ENCODE data around the gene PHLDB2. TPM values are rescaled to one million over a fixed set of nuclear protein-coding genes. Genes with fewer than 3 reads are reported as not detected.

Gene PHLDB2
- total RNA-seq, 1 experiment from 2014 or later, result 143 TPM

DNA sequence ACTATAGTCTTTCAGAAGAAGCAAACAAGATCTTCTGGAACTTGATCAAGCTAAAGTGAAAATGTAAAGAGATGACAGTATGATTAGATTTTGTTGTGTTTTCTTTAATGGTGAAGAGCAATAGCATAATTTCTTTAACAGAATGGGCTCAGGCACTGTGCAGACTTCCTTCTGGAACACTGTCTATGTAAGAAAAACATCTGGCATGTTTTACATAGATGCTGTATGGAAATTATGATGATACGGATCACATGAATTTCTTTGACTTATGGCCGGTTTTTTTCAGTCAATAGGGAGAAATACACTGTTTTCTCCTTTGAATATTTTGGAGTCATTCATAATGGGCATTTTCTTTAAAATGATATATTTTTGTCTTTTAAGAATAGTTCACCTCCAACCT is 42.6 kb downstream of the PHLDB2 start:
- Histone ChIP-seq H3K27me3 (ENCODE audit: insufficient read depth, low read length) (no peaks in the 10 kb centered on the region), H3K79me2 (ENCODE audit: insufficient read depth, low read length) (peaks cover 96% of the 10 kb centered on the region), H3K9me2 (ENCODE audit: insufficient read depth) (no peaks in the 10 kb centered on the region), H3K9me3 (ENCODE audit: control insufficient read depth in 1 of 2, insufficient read depth in 1 of 2, low read depth in 1 of 2, low read length in 2 of 2) (peaks cover 0 to 7% of the 10 kb centered on the region in 2 experiments; a peak in 1 of 4 replicates), H2AFZ (ENCODE audit: low read depth, low read length, poor library complexity, severe bottlenecking) (no peak overlapping the region), H3K4me2 (ENCODE audit: low read length) (peak overlapping the region; percentile 15; the same call in 1 of the 2 replicates), H3K36me3 (ENCODE audit: control insufficient read depth in 1 of 2, insufficient read depth in 2 of 2, low read length in 2 of 2) (peaks cover 0 to 30% of the 10 kb centered on the region in 2 experiments; a peak in 2 of 4 replicates), H3K27ac (ENCODE audit: low read depth, low read length) (peak overlapping the region; percentile 96), H3K9ac (ENCODE audit: low read length) (peak overlapping the region; percentile 53), H3K4me3 (replicated peaks in 1 of 2; ENCODE audit: low read depth in 1 of 2, low read length in 2 of 2) (no peak overlapping the region), H4K20me1 (ENCODE audit: insufficient read depth) (no peaks in the 10 kb centered on the region), H3K4me1 (ENCODE audit: control insufficient read depth in 1 of 2, insufficient read depth in 2 of 2, low read length in 2 of 2) (peaks cover 48 to 98% of the 10 kb centered on the region in 2 experiments)
- POLR2A ChIA-PET, result interaction anchor here (1.1 to 6.6 kb wide), 5 partner anchors 8 to 77 kb away, joined by 4 to 152 read pairs (median 14); partner anchors contain the start of gene ABHD10
- intact Hi-C loops (cut with micrococcal nuclease), result loop anchor here (2.0 kb wide), 1 partner anchor 65 kb away; no protein-coding TSS in a partner anchor
- CTCF ChIA-PET, result interaction anchor here (1.0 to 1.1 kb wide), 2 partner anchors 41 to 66 kb away, joined by 3 to 4 read pairs; no protein-coding TSS in a partner anchor
- BruUV-seq (replicated peaks), result no TSS peak
- TF ChIP-seq SP1 (IDR thresholded peaks at IDR 0.05; ENCODE audit: low read depth), result no peak
- TF ChIP-seq, protein P1, sequence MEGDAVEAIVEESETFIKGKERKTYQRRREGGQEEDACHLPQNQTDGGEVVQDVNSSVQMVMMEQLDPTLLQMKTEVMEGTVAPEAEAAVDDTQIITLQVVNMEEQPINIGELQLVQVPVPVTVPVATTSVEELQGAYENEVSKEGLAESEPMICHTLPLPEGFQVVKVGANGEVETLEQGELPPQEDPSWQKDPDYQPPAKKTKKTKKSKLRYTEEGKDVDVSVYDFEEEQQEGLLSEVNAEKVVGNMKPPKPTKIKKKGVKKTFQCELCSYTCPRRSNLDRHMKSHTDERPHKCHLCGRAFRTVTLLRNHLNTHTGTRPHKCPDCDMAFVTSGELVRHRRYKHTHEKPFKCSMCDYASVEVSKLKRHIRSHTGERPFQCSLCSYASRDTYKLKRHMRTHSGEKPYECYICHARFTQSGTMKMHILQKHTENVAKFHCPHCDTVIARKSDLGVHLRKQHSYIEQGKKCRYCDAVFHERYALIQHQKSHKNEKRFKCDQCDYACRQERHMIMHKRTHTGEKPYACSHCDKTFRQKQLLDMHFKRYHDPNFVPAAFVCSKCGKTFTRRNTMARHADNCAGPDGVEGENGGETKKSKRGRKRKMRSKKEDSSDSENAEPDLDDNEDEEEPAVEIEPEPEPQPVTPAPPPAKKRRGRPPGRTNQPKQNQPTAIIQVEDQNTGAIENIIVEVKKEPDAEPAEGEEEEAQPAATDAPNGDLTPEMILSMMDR (IDR thresholded peaks at IDR 0.05 in 2 of 3, conservative IDR thresholded peaks at IDR 0.05 in 1 of 3; ENCODE audit: borderline replicate concordance in 1 of 3, insufficient read depth in 1 of 3, low read depth in 2 of 3, low read length in 2 of 3), result no peak
- TF ChIP-seq ELF1 (IDR thresholded peaks at IDR 0.05; ENCODE audit: borderline replicate concordance, low read depth), result no peak
- TF ChIP-seq, protein P2, sequence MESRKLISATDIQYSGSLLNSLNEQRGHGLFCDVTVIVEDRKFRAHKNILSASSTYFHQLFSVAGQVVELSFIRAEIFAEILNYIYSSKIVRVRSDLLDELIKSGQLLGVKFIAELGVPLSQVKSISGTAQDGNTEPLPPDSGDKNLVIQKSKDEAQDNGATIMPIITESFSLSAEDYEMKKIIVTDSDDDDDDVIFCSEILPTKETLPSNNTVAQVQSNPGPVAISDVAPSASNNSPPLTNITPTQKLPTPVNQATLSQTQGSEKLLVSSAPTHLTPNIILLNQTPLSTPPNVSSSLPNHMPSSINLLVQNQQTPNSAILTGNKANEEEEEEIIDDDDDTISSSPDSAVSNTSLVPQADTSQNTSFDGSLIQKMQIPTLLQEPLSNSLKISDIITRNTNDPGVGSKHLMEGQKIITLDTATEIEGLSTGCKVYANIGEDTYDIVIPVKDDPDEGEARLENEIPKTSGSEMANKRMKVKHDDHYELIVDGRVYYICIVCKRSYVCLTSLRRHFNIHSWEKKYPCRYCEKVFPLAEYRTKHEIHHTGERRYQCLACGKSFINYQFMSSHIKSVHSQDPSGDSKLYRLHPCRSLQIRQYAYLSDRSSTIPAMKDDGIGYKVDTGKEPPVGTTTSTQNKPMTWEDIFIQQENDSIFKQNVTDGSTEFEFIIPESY (IDR thresholded peaks at IDR 0.05; ENCODE audit: extremely low read depth, insufficient replicate concordance, low read length), result no peak
- TF ChIP-seq, protein P3, sequence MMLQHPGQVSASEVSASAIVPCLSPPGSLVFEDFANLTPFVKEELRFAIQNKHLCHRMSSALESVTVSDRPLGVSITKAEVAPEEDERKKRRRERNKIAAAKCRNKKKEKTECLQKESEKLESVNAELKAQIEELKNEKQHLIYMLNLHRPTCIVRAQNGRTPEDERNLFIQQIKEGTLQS (IDR thresholded peaks at IDR 0.05), result no peak
- no peak for TF ChIP-seq ZNF274 (IDR thresholded peaks at IDR 0.05; ENCODE audit: low read depth, low read length)
- no peak for TF ChIP-seq SIN3A (IDR thresholded peaks at IDR 0.05; ENCODE audit: low read depth)
- no peak for TF ChIP-seq RAD21 (IDR thresholded peaks at IDR 0.05; ENCODE audit: low read depth)
- DNase-seq (ENCODE audit: low read depth, low spot score) (no peak), ATAC-seq (no peak)
- RAD21 ChIA-PET (ENCODE audit: low non-redundant PET in 1 of 2, low total read pairs in 2 of 2, uncharacterized antibody in 2 of 2, unreplicated experiment in 2 of 2), result no interaction called here
